ENCODE measurements around the gene RASGEF1C. TPM values are rescaled to one million over a fixed set of nuclear protein-coding genes. Genes with fewer than 3 reads are reported as not detected.

The RASGEF1C gene
- total RNA-seq, 2 experiments from 2014 or later: not detected

- H3K4me1 Mint-ChIP-seq (ENCODE audit: low read depth): no peaks in the 10 kb centered on the region
- ChIA-PET CTCF (no interaction called here), POLR2A (no interaction called here)
- no peaks in the 10 kb centered on the region for H3K36me3 Mint-ChIP-seq (ENCODE audit: low read depth)
- DNase-seq: no peak
- no peak overlapping the region for H3K4me3 Mint-ChIP-seq
- Histone ChIP-seq H3K9me3 (ENCODE audit: control insufficient read depth in 1 of 2, insufficient read depth in 1 of 2, low read length in 2 of 2) (peaks cover 4 to 15% of the 10 kb centered on the region in 2 experiments), H3K36me3 (ENCODE audit: insufficient read depth, low read length) (no peaks in the 10 kb centered on the region), H3K27ac (ENCODE audit: low read depth in 1 of 2, low read length in 2 of 2) (no peak overlapping the region), H3K4me3 (ENCODE audit: low read length) (no peak overlapping the region), H3K27me3 (ENCODE audit: control insufficient read depth in 1 of 2, insufficient read depth in 2 of 2, low read length in 2 of 2) (no peaks in the 10 kb centered on the region), H3K4me1 (ENCODE audit: insufficient read depth, low read length) (no peaks in the 10 kb centered on the region)
- peaks cover 4% of the 10 kb centered on the region for H3K27me3 Mint-ChIP-seq
- no peak overlapping the region for H3K27ac Mint-ChIP-seq
- ATAC-seq (ENCODE audit: poor library complexity): no peak
- intact Hi-C loops (cut with DNase I, micrococcal nuclease): no loop called here
- peaks cover 6% of the 10 kb centered on the region for H3K9me3 Mint-ChIP-seq
- TF ChIP-seq CTCF (IDR thresholded peaks at IDR 0.05): no peak
Observed at GRCh38 chr5:180191716-180192115, 17.3 kb downstream of the RASGEF1C start.

GRCh38 chr5:180187767-180188166 is 21.2 kb downstream of the RASGEF1C start:
- Mint-ChIP-seq H3K36me3 (ENCODE audit: low read depth) (no peaks in the 10 kb centered on the region), H3K27ac (no peak overlapping the region), H3K4me1 (ENCODE audit: low read depth) (no peaks in the 10 kb centered on the region), H3K4me3 (no peak overlapping the region), H3K9me3 (peaks cover 9% of the 10 kb centered on the region), H3K27me3 (no peaks in the 10 kb centered on the region)
- no peak overlapping the region for H3K4me3 ChIP-seq (ENCODE audit: low read length)
- H3K27me3 ChIP-seq (ENCODE audit: control insufficient read depth in 1 of 2, insufficient read depth in 2 of 2, low read length in 2 of 2): no peaks in the 10 kb centered on the region
- peaks cover 4 to 15% of the 10 kb centered on the region in 2 experiments for H3K9me3 ChIP-seq (ENCODE audit: control insufficient read depth in 1 of 2, insufficient read depth in 1 of 2, low read length in 2 of 2)
- intact Hi-C loops (cut with DNase I, micrococcal nuclease): no loop called here
- no peak overlapping the region for H3K27ac ChIP-seq (ENCODE audit: low read depth in 1 of 2, low read length in 2 of 2)
- H3K4me1 ChIP-seq (ENCODE audit: insufficient read depth, low read length): no peaks in the 10 kb centered on the region
- H3K36me3 ChIP-seq (ENCODE audit: insufficient read depth, low read length): no peaks in the 10 kb centered on the region
- CTCF ChIA-PET: no interaction called here
- TF ChIP-seq CTCF (IDR thresholded peaks at IDR 0.05): no peak
- POLR2A ChIA-PET: no interaction called here
- DNase-seq: no peak
- no peak for ATAC-seq (ENCODE audit: poor library complexity)

GRCh38 chr5:180180846-180181245 is 28.2 kb downstream of the RASGEF1C start:
- intact Hi-C loops (cut with DNase I, micrococcal nuclease): no loop called here
- no peaks in the 10 kb centered on the region for H3K36me3 Mint-ChIP-seq (ENCODE audit: low read depth)
- H3K9me3 Mint-ChIP-seq: no peaks in the 10 kb centered on the region
- H3K27ac Mint-ChIP-seq: no peak overlapping the region
- POLR2A ChIA-PET: no interaction called here
- H3K36me3 ChIP-seq (ENCODE audit: insufficient read depth, low read length): no peaks in the 10 kb centered on the region
- CTCF ChIA-PET: no interaction called here
- H3K27me3 Mint-ChIP-seq: peaks cover 12% of the 10 kb centered on the region
- H3K4me3 ChIP-seq (ENCODE audit: low read length): no peak overlapping the region
- H3K27ac ChIP-seq (ENCODE audit: low read depth in 1 of 2, low read length in 2 of 2): no peak overlapping the region
- no peak overlapping the region for H3K4me3 Mint-ChIP-seq
- H3K4me1 Mint-ChIP-seq (ENCODE audit: low read depth): no peaks in the 10 kb centered on the region
- peaks cover 0 to 14% of the 10 kb centered on the region in 2 experiments for H3K9me3 ChIP-seq (ENCODE audit: control insufficient read depth in 1 of 2, insufficient read depth in 1 of 2, low read length in 2 of 2)
- no peak for DNase-seq
- ATAC-seq (ENCODE audit: poor library complexity): no peak
- H3K4me1 ChIP-seq (ENCODE audit: insufficient read depth, low read length): no peaks in the 10 kb centered on the region
- TF ChIP-seq CTCF (IDR thresholded peaks at IDR 0.05): no peak
- H3K27me3 ChIP-seq (ENCODE audit: control insufficient read depth in 1 of 2, insufficient read depth in 2 of 2, low read length in 2 of 2): peaks cover 0 to 8% of the 10 kb centered on the region in 2 experiments
